HG03378 (cell line): ENCODE measurements around the gene SLC27A1.
"Not testable (repeated sequence)": the region's sequence is repeated elsewhere in the genome, so short reads cannot be mapped to it uniquely, and the experiment has no call there.

Experiments
- ATAC-seq: cut with Tn5 transposase; IDR thresholded peaks from one replicate; pipeline ENCODE4 v1.9.1; 2021; ENCODE audit warnings: mild to moderate bottlenecking, moderate library complexity; ENCODE audit not compliant: unreplicated experiment

Gene SLC27A1

DNA sequence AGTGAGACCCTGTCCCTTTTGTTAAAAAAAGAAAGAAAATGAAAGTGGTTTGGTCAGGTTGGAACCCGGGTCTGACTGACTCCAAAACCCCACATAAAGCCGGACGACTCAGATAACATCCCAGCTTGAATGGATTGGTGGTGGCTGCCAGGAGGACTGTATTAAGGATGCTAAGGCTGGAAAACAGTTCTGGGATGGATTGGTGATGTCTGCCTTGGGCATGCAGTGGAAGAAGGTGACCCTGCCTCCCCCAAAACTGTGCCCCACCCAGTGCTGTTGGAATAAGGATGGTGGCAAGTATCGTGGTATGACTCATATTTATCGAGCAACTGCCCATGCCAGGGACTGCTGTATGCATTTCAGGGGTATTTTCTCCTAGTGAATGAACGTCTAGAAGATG lies 66.6 kb downstream of the SLC27A1 start:
- no peak for ATAC-seq

DNA sequence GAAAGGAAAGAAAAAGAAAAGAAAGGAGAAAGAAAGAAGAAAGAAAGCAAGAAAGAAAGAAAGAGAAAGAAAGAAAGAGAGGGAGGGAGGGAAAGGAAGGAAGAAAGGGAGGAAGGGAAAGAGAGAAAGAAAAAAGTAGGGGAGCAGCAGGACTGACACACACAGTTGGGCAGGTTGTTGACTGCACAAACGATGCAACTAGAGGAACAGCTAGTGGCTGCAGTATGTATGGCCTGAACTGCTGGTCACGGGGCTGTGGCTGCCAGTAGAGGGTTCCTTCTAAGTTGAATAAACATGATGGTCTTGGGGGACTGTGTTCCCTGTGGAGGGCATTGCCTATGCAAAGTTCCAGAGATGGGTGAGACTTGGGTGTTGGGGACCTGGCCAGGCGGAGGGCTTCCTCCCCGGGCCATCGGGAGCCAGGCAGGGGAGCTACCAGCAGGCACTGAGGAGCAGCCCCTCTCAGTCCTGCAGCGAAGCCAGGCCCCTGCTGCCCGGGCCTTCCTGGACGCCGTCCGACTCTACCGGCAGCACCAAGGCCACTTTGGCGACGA lies 68.4 kb downstream of the SLC27A1 start:
- ATAC-seq = no peak

DNA sequence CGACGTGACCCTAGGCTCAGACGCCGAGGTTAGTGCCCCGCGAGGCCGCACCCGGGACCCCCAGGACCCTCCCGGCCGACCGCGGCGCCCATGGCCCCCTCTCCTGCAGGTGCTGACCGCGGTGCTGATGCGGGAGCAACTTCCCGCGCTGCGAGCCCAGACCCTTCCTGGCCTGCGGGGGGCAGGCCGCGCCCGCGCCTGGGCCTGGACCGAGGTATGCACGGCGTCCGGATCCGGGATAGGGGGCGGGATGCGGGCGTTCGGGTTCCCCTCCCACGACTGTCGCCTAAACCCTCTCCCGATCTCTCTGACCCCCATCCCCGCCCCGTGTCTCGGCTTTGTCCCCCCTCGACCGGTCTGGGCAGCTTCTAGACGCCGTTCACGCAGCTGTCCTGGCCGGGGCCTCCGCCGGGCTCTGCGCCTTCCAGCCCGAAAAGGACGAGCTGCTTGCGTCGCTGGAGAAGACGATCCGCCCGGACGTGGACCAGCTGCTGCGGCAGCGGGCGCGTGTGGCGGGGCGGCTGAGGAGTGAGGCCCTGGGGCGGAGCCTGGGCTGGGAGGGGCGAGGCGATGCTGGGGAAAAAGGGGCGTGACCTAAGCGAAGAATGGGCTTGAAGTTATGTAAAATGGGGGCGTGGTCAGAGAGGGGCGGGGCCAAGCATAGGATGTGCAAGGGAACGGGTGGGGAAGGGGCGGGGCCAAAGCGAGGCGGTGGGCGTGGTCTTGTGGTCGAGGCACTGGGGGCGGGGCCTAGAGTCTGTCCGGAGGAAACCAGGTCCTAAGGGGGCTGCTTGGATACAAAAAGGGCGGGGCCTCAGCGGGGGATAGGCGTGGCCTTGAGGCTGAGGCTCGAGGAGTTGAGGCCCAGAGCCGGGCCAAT lies 69.2 kb downstream of the SLC27A1 start:
- no peak for ATAC-seq

DNA sequence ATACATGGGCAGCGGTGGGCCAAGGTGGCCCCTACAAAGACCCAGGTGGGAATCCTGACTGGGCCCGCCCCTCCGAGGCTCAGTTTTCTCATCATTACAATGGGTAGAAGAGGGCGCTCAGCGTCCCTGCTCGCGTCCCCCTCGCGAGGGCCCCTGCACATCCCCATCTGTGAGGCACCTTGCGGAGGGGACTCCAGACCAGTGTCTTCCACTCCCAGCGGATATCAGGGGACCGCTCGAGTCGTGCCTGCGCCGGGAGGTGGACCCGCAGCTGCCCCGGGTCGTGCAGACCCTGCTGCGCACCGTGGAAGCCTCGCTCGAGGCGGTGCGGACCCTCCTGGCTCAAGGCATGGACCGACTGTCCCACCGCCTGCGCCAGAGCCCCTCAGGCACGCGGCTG lies 69.8 kb downstream of the SLC27A1 start:
- ATAC-seq = no peak

DNA sequence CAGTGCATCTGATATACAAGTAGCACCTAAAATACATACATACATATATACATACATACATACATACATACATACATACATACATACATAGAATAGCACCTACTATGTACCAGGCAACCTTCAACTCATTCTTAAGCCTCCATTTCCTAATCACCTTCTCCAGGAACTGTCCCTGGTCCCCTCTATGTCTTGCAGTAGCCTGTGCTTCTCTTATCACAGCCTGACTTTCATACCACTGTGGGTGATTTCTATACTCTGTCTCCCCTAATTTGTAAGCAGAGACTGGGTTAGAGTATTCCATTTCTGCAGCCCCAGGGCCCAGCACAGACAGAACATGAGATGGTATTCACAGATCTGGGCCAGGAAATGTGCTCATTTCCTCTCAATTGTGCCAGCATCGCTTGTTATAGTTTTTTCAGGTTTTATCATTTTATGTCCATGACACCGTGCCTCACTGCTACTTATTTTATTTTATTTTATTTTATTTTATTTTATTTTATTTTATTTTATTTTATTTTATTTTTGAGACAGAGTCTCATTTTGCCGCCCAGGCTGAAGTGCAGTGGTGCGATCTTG lies 70.9 kb downstream of the SLC27A1 start:
- no peak for ATAC-seq

DNA sequence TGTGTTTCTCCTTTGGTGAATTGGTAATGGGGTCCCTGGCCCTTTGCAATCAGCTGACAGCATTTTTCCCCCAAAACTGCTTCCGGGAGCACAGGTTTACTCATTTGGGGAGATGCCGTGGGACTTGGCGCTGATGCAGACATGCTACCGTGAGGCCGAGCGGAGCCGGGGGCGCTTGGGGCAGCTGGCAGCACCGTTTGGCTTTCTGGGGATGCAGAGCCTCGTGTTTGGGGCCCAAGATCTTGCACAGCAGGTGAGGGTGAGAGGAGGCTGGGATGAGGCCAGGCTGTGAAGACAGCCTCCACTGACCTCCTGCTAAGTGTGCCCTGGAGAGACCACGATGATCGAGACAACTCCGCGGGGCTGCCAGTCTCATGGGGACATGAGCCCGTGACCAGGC lies 71.7 kb downstream of the SLC27A1 start:
- no peak for ATAC-seq

DNA sequence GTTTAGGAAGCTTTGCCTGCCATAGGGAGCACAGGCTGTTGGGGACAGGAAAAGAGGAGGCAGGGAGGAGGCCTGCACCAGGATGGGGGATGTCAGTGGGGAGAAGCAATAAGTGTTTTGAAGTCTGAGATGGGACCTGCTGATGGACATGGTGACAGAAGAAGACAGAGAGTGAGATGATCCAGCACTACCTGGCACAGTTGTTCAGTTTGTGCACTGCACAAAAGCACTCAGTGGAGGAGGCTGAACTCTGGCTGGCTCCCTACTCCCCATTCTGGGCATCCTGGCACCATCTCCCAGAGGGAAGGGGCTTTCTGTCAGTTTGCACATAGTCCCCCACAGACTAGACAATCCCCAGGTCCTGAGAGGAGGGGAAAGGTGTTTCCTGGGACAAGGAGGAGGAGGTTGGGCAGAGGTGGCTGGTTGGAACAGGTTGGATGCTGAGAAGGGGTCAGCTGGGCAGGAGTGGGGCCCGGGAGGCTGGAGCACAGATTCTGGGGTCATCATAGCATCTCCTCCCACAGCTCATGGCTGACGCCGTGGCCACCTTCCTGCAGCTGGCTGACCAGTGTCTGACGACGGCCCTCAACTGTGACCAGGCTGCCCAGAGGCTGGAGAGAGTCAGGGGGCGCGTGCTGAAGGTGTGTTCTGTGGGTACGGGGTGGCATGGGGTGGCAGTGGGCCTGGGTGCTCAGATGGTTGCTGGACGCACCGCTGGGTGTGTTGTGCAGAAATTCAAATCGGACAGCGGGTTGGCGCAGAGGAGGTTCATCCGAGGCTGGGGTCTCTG lies 72.7 kb downstream of the SLC27A1 start:
- ATAC-seq = no peak

DNA sequence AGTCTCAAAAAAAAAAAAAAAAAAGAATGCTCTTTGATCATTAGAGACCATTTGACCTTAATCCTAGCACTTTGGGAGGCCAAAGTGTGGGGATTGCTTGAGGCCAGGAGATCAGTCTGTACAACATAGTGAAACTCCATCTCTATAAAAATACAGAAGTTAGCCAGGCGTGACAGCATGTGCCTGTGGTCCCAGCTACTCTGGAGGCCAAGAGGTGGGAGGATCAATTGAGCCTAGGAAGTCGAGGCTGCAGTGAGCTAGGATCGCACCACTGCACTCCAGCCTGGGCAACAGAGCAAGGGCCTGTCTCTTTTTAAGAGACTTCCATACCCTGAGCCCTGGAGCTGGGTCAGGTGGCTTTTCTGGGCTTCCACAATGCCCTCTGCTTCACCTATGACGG lies 73.7 kb downstream of the SLC27A1 start:
- ATAC-seq = no peak

DNA sequence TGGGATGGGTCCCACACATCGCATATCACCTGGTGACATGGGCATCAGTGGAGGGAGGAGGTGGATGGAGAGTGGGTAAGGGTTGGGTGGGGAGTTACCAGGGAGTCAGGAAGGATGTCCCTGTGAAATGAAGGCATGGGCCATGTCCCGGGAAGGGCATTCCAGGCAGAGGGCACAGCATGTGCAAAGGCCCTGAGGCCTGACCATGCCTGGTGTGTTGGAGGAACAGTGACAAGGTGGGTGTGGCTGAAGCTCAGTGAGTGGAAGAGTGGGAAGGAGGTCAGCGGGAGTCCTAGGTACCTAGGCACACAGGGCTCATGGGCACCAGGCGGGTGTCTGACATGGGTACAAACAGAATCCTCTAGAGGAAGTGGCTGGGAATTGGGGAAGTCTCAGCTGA lies 74.1 kb downstream of the SLC27A1 start:
- ATAC-seq = no peak

DNA sequence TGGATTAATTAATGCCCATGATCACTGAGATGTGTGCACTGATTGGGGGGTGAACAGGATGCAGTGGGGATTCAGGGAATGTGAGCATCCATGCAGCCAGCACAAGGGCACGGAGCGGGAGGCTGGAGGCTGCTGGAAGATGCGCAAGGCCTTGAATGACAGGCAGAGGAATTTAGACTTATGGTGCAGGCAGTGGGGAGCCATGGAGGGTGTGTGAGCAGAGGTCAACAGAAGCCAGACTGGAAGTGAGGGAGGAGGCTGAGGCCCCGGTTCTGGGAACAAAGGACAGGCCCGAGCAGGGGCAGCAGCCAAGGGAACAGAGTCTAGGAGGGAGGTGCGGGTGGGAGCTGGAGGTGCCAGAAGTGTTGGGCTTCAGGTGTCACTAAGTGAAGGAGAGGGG lies 77.8 kb downstream of the SLC27A1 start:
- no peak for ATAC-seq

DNA sequence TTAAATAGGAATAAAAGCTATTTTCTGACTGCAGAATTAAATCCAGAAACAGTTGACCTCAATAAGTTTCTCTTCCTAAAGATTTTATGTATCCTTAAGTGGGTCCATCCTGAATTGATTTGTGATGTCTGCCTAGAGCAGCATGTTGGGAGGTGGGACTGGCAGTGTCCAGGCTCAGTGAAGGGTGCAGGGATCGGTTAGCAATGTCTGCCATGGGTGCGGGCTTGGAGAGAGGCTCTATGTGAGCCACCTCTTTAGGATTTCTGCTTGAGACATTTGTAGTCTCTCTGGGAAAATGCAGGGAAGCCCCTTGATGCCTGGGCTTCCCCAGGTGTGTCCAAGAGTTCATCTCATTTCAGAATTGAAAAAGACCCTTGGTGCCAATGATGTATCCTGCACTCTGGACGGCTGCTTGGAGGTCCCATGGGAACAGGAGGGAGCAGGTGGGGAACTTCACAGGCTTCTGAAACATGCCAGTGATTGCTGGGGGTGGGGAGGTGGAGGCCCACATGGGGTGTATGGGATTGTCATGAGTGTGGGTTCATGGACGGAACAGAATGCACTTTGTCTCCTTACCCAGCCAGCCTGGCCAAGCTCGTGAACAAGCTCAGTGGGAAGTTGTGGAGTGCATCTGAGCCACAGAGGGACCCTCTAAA lies 78.9 kb downstream of the SLC27A1 start:
- no peak for ATAC-seq

DNA sequence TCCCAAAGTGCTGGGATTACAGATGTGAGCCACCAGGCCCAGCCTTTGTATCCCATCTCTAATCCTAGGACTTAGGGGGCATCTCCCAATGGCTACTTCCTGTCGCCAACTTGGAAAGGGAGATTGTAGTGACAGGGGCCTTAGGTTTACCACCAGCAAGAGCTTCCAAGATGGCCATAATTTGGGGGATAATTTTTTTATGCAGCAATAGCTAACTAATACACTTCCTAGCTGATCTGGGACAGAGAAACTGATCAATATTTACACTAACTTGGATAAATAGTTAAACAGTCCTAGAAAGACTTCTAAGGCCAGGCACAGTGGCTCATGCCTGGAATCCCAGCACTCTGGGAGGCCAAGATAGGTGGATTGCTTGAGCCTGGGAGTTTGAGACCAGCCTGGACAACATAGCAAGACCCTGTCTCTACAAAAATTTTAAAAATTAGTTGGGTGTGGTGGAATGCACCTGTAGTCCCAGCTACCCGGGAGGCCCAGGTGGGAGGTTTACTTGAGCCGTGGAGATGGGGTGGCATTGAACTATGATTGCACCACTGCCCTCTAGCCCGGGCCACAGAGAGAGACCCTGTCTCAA lies 79.8 kb downstream of the SLC27A1 start:
- ATAC-seq = no peak

DNA sequence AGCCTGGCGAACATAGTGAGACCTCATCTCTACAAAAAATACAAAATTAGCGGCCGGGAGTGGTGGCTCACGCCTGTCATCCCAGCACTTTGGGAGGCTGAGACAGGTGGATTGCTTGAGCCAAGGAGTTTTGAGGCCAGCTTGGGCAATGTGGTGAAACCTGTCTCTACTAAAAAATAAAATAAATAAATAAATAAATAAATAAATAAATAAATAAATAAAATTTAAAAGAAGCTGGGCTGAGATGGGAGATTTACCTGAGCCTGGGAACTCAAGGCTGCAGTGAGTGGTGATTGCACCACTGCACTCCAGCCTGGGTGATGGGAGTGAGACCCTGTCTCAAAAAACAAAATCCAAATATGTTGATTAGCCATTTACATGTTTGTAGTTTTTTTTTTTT lies 82.4 kb downstream of the SLC27A1 start:
- not testable (repeated sequence) for ATAC-seq

DNA sequence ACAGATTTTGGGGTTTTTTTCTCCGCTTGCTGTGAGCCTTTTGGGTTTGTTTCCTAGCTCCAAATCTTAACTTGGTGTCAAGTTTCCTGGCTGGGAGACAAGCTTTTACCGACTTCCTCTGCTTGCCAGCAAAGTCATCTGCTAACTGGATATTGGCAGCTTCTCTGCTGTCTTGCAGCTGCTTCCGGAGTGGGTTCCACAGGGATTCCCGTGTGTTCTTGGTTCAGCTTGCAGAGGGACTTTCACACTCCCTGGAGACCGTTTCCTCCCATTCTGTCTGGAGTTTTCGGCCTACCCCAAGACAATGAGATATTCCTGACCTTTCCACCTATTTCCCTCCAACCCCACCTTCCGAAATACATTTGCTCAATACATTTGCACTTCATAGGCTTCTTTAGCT lies 82.9 kb downstream of the SLC27A1 start:
- ATAC-seq = no peak

DNA sequence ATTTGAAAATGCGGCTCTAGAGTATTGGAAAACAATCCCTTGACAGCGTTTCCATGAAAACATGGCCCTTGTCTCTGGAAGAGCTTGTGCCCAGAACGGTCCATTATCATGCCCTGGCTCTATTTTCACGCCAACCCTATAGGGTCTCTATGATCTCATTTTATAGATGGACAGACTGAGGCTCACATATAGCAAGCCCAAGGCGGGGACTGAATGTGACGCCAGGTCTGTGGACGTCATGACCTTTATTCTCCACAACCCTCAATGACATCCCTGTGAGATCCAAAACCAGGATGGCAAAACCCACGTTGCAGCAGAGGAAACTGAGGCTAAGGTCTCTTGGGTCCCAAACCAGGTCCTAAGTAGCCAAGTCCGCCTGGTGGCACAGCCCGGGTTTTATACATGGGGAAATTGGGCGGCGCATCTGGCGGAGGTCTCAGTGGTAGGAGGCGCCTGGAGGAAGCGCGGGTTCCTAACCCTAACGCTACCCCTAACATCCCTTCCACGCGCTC lies 84.7 kb downstream of the SLC27A1 start:
- no peak for ATAC-seq

DNA sequence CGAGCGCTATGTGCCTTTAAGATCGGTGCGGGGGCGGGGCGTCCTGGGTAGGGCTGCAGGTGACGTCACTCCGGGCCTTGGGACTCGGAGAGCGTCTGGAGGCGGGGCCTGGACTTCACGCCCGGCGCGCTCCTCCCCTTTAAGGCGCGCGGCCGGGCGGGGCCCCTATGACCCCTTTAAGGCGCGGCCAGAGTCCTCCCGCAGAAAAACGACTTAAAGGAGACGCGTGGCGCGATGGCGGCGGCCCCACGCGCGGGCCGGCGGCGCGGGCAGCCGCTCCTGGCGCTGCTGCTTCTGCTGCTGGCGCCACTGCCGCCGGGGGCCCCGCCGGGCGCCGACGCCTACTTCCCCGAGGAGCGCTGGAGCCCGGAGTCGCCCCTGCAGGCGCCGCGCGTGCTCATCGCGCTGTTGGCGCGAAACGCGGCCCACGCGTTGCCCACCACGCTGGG lies 85.2 kb downstream of the SLC27A1 start, which contains the start of gene COLGALT1:
TSS of gene COLGALT1 (plus strand) at position 170 of the 449 bp plus-strand sequence. CDS start at position 235, 65 bp downstream.
- peak; percentile 74 for ATAC-seq
